ENCODE results near the gene PHOSPHO2.

Gene PHOSPHO2

GRCh38 chr2:169713331-169713730, 19.1 kb downstream of the PHOSPHO2 start:
- TF ChIP-seq EZH2phosphoT487 (IDR thresholded peaks at IDR 0.05; ENCODE audit: low read length) = no peak
- no peak for TF ChIP-seq CTCF (IDR thresholded peaks at IDR 0.05; ENCODE audit: low read length)
- no peak for TF ChIP-seq EZH2 (optimal IDR thresholded peaks at IDR 0.05; ENCODE audit: low read depth, low read length)
- H3K27me3 ChIP-seq (replicated peaks; ENCODE audit: insufficient read depth, low read length) = no peaks in the 10 kb centered on the region

GRCh38 chr2:169714699-169715098, 20.4 kb downstream of the PHOSPHO2 start:
- no peaks in the 10 kb centered on the region for H3K4me1 ChIP-seq (ENCODE audit: low read length)
- no peak overlapping the region for H2AFZ ChIP-seq (ENCODE audit: low read length)
- no peak overlapping the region for H3K4me3 ChIP-seq (ENCODE audit: low read length)
- no peak overlapping the region for H3K27ac ChIP-seq (ENCODE audit: low read length)
- TF ChIP-seq EZH2phosphoT487 (IDR thresholded peaks at IDR 0.05; ENCODE audit: low read length) (no peak), EZH2 (optimal IDR thresholded peaks at IDR 0.05; ENCODE audit: low read depth, low read length) (no peak), CTCF (IDR thresholded peaks at IDR 0.05; ENCODE audit: low read length) (no peak)
- H3K9ac ChIP-seq (ENCODE audit: low read length) = no peak overlapping the region
- no peaks in the 10 kb centered on the region for H3K79me2 ChIP-seq (ENCODE audit: low read length)
- H3F3A ChIP-seq (ENCODE audit: insufficient read depth, low read length) = no peaks in the 10 kb centered on the region
- H3K9me3 ChIP-seq (replicated peaks; ENCODE audit: insufficient read depth, low read length) = no peaks in the 10 kb centered on the region
- H3K36me3 ChIP-seq (replicated peaks; ENCODE audit: insufficient read depth, low read length) = no peaks in the 10 kb centered on the region
- H4K20me1 ChIP-seq (ENCODE audit: insufficient read depth, low read length) = no peaks in the 10 kb centered on the region
- H3K4me2 ChIP-seq (ENCODE audit: low read depth, low read length) = no peak overlapping the region
- no peaks in the 10 kb centered on the region for H3K9me2 ChIP-seq (replicated peaks; ENCODE audit: insufficient read depth, low read length)
- H3K27me3 ChIP-seq (replicated peaks; ENCODE audit: insufficient read depth, low read length) = no peaks in the 10 kb centered on the region
- no peak for DNase-seq

More at GRCh38 chr2:169713331-169713730, 19.1 kb downstream of the PHOSPHO2 start:
- Histone ChIP-seq H3K9me2 (replicated peaks; ENCODE audit: insufficient read depth, low read length) (no peaks in the 10 kb centered on the region), H2AFZ (ENCODE audit: low read length) (no peak overlapping the region), H4K20me1 (ENCODE audit: insufficient read depth, low read length) (no peaks in the 10 kb centered on the region), H3K9ac (ENCODE audit: low read length) (no peak overlapping the region), H3F3A (ENCODE audit: insufficient read depth, low read length) (no peaks in the 10 kb centered on the region), H3K27ac (ENCODE audit: low read length) (no peak overlapping the region), H3K9me3 (replicated peaks; ENCODE audit: insufficient read depth, low read length) (no peaks in the 10 kb centered on the region), H3K4me2 (ENCODE audit: low read depth, low read length) (no peak overlapping the region), H3K4me1 (ENCODE audit: low read length) (no peaks in the 10 kb centered on the region), H3K36me3 (replicated peaks; ENCODE audit: insufficient read depth, low read length) (no peaks in the 10 kb centered on the region), H3K4me3 (ENCODE audit: low read length) (no peak overlapping the region), H3K79me2 (ENCODE audit: low read length) (no peaks in the 10 kb centered on the region)
- DNase-seq = no peak

DNA sequence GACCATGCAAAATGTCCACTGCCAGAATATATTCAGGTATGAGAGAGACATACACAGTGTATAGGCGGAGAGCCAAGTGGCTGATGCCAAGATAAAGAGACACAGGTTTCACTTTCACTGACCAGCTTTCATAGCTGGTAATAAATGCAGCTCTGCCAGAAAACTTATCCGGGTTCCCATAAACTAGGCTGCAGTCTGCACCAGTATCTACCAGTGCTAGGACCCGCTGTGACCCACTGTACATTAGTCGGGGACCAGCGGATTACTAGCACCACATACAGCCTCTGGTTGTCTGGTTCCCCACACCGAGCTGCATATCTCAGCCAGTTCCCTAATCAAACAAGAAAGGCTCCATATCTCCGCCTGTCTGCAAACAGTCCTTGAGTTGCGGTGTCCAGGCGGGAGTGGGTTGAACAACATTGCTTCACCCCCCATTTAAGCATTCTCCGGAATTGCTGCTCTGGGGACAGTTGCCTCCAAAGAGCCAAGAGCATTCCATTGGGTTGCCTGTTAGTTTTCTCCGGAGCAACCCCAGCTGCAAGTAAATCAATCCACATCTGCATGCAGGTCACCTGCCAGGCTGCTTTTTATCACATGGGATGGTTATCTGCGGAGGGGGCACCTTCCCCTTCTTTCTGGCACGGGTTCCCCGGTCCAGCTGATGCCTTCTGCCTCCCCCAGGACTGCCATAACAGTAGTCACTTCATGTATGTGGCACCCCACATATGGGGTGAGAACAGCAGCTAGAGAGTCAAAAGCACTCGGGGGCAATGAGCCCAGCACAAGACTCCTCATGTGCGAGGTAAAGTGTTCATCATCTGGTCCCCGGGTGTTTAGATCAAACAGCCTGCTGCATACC, 21.3 kb downstream of the PHOSPHO2 start:
- Histone ChIP-seq H3K36me3 (replicated peaks; ENCODE audit: insufficient read depth, low read length) (no peaks in the 10 kb centered on the region), H3K4me1 (ENCODE audit: low read length) (no peaks in the 10 kb centered on the region), H3K9me2 (replicated peaks; ENCODE audit: insufficient read depth, low read length) (no peaks in the 10 kb centered on the region), H4K20me1 (ENCODE audit: insufficient read depth, low read length) (no peaks in the 10 kb centered on the region), H3K4me3 (ENCODE audit: low read length) (no peak overlapping the region), H3K9ac (ENCODE audit: low read length) (no peak overlapping the region), H3K4me2 (ENCODE audit: low read depth, low read length) (no peak overlapping the region), H3F3A (ENCODE audit: insufficient read depth, low read length) (no peaks in the 10 kb centered on the region), H3K9me3 (replicated peaks; ENCODE audit: insufficient read depth, low read length) (no peaks in the 10 kb centered on the region), H3K27ac (ENCODE audit: low read length) (no peak overlapping the region), H3K79me2 (ENCODE audit: low read length) (no peaks in the 10 kb centered on the region), H3K27me3 (replicated peaks; ENCODE audit: insufficient read depth, low read length) (no peaks in the 10 kb centered on the region), H2AFZ (ENCODE audit: low read length) (no peak overlapping the region)
- no peak for TF ChIP-seq CTCF (IDR thresholded peaks at IDR 0.05; ENCODE audit: low read length)
- no peak for TF ChIP-seq EZH2 (optimal IDR thresholded peaks at IDR 0.05; ENCODE audit: low read depth, low read length)
- TF ChIP-seq EZH2phosphoT487 (IDR thresholded peaks at IDR 0.05; ENCODE audit: low read length) = no peak
- no peak for DNase-seq
